Measurements from ENCODE around the gene TARP.

The TARP gene

DNA sequence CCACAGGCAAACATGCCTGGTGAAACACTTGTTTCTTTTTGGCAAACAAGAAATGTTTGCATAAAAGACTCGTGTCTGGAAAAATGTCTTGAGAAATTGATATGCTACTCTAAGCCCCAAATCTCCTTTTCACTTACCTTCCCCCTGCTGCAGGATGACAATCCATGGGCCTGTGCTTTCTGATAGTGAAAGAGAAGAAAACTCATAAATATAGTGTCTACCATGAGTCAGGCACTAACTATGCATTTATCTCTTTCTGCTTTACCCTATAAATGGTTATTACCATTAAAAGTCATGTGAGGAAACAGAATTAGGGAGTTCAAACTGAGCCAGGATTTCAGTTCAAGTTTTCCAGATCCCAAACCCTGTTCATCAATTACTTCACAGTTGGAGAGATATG, 6.6 kb upstream of the TARP start:
- Histone ChIP-seq H3K4me2 (ENCODE audit: low read length) (no peak overlapping the region), H2AFZ (ENCODE audit: low read depth, low read length) (no peak overlapping the region), H3K9me2 (ENCODE audit: insufficient read depth, low read length) (no peaks in the 10 kb centered on the region), H3K79me2 (replicated peaks; ENCODE audit: insufficient read depth, low read length) (no peaks in the 10 kb centered on the region), H3K4me3 (ENCODE audit: low read length) (no peak overlapping the region), H3K27me3 (ENCODE audit: insufficient read depth, low read depth, low read length) (no peaks in the 10 kb centered on the region), H4K20me1 (ENCODE audit: insufficient read depth) (no peaks in the 10 kb centered on the region), H3F3A (ENCODE audit: insufficient read depth, low read length, poor library complexity, severe bottlenecking) (no peaks in the 10 kb centered on the region), H3K27ac (ENCODE audit: low read length) (no peak overlapping the region), H3K36me3 (ENCODE audit: insufficient read depth, low read length) (no peaks in the 10 kb centered on the region), H3K9me3 (ENCODE audit: low read length) (no peaks in the 10 kb centered on the region), H3K9ac (ENCODE audit: low read length) (no peak overlapping the region)
- TF ChIP-seq MXI1 (conservative IDR thresholded peaks at IDR 0.05; ENCODE audit: poor library complexity, severe bottlenecking) = no peak

DNA sequence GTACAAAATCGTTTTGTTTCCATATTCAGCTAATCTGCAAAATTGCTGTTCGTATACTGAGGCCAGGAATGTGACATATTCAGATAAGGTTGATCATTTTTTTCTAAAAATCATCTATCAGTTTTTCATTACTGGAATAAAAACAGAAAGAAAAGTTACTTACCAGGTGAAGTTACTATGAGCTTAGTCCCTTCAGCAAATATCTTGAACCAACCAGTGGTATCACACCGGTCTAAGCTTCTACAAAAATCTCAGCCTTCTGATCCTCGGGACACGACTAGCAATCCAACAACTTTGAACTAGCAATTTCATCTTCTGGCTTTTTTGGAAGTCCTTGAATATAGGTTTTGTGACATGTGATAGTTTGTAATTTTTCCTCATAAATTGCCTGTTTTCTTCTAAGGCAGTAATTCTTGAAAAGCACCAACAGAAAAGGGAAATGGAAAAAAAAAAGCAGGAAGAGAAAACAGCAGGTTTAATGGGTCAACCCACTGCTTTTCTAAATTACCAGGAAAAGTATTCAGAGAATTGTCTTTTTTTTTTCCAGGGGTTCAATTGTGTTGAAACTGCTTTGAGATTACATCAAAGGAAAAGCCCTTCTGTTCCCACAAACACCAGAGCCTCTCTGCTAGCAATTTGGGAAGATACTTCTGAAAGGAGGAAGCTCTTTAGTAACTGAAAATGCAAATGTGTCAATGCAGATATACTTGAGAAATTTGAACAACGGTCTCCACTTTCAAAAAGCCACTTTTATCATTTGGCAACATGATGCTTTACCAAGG, 2.9 kb upstream of the TARP start:
- Histone ChIP-seq H2AFZ (ENCODE audit: low read depth, low read length) (no peak overlapping the region), H3K36me3 (ENCODE audit: insufficient read depth, low read length) (no peaks in the 10 kb centered on the region), H3K4me3 (ENCODE audit: low read length) (no peak overlapping the region), H4K20me1 (ENCODE audit: insufficient read depth) (no peaks in the 10 kb centered on the region), H3K79me2 (replicated peaks; ENCODE audit: insufficient read depth, low read length) (no peaks in the 10 kb centered on the region), H3K9ac (ENCODE audit: low read length) (no peak overlapping the region), H3F3A (ENCODE audit: insufficient read depth, low read length, poor library complexity, severe bottlenecking) (no peaks in the 10 kb centered on the region), H3K27ac (ENCODE audit: low read length) (no peak overlapping the region), H3K9me3 (ENCODE audit: low read length) (no peaks in the 10 kb centered on the region), H3K9me2 (ENCODE audit: insufficient read depth, low read length) (no peaks in the 10 kb centered on the region), H3K27me3 (ENCODE audit: insufficient read depth, low read depth, low read length) (no peaks in the 10 kb centered on the region), H3K4me2 (ENCODE audit: low read length) (no peak overlapping the region)
- TF ChIP-seq MXI1 (conservative IDR thresholded peaks at IDR 0.05; ENCODE audit: poor library complexity, severe bottlenecking) (no peak), POLR2AphosphoS5 (IDR thresholded peaks at IDR 0.05) (no peak), SMC3 (conservative IDR thresholded peaks at IDR 0.05; ENCODE audit: poor library complexity) (no peak), EZH2 (IDR thresholded peaks at IDR 0.05; ENCODE audit: borderline replicate concordance, insufficient read depth, low read length, poor library complexity, severe bottlenecking) (no peak), RAD21 (conservative IDR thresholded peaks at IDR 0.05) (no peak), EP300 (conservative IDR thresholded peaks at IDR 0.05; ENCODE audit: poor library complexity, severe bottlenecking) (no peak), TAF1 (IDR thresholded peaks at IDR 0.05; ENCODE audit: low read depth) (no peak)
- TF ChIP-seq, protein P1, sequence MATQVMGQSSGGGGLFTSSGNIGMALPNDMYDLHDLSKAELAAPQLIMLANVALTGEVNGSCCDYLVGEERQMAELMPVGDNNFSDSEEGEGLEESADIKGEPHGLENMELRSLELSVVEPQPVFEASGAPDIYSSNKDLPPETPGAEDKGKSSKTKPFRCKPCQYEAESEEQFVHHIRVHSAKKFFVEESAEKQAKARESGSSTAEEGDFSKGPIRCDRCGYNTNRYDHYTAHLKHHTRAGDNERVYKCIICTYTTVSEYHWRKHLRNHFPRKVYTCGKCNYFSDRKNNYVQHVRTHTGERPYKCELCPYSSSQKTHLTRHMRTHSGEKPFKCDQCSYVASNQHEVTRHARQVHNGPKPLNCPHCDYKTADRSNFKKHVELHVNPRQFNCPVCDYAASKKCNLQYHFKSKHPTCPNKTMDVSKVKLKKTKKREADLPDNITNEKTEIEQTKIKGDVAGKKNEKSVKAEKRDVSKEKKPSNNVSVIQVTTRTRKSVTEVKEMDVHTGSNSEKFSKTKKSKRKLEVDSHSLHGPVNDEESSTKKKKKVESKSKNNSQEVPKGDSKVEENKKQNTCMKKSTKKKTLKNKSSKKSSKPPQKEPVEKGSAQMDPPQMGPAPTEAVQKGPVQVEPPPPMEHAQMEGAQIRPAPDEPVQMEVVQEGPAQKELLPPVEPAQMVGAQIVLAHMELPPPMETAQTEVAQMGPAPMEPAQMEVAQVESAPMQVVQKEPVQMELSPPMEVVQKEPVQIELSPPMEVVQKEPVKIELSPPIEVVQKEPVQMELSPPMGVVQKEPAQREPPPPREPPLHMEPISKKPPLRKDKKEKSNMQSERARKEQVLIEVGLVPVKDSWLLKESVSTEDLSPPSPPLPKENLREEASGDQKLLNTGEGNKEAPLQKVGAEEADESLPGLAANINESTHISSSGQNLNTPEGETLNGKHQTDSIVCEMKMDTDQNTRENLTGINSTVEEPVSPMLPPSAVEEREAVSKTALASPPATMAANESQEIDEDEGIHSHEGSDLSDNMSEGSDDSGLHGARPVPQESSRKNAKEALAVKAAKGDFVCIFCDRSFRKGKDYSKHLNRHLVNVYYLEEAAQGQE (IDR thresholded peaks at IDR 0.05; ENCODE audit: borderline replicate concordance) = no peak
- TF ChIP-seq, protein P2, sequence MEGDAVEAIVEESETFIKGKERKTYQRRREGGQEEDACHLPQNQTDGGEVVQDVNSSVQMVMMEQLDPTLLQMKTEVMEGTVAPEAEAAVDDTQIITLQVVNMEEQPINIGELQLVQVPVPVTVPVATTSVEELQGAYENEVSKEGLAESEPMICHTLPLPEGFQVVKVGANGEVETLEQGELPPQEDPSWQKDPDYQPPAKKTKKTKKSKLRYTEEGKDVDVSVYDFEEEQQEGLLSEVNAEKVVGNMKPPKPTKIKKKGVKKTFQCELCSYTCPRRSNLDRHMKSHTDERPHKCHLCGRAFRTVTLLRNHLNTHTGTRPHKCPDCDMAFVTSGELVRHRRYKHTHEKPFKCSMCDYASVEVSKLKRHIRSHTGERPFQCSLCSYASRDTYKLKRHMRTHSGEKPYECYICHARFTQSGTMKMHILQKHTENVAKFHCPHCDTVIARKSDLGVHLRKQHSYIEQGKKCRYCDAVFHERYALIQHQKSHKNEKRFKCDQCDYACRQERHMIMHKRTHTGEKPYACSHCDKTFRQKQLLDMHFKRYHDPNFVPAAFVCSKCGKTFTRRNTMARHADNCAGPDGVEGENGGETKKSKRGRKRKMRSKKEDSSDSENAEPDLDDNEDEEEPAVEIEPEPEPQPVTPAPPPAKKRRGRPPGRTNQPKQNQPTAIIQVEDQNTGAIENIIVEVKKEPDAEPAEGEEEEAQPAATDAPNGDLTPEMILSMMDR (IDR thresholded peaks at IDR 0.05; ENCODE audit: poor library complexity, severe bottlenecking) = no peak

Measured in neural cell (in vitro differentiated cells).